Lower lobe of right lung (tissue), 2 donors: ENCODE measurements around the gene RASSF8. TPM values are rescaled to one million over a fixed set of nuclear protein-coding genes. Genes with fewer than 3 reads are reported as not detected.

ENCODE experiments used
- ATAC-seq, 2 donors: fragments of 200-7000 bp; cut with Tn5 transposase; one replicate each; pipeline ENCODE4 v1.9.1; 2020 to 2022; ENCODE audit warnings: mild to moderate bottlenecking in 2 of 2, moderate library complexity in 2 of 2
- DNase-seq: peaks from one replicate; pipeline ENCODE4 v3.0.0-alpha.2; 2020
- H3K27ac ChIP-seq: fragments of 200-600 bp; one replicate; pipeline ENCODE4 v1.8.0; 2022
- H3K27me3 ChIP-seq: fragments of 200-600 bp; one replicate; pipeline ENCODE4 v1.8.0; 2022; ENCODE audit warnings: low read depth
- H3K36me3 ChIP-seq: fragments of 200-600 bp; one replicate; pipeline ENCODE4 v1.8.0; 2022; ENCODE audit warnings: mild to moderate bottlenecking
- H3K4me1 ChIP-seq: fragments of 200-600 bp; one replicate; pipeline ENCODE4 v1.8.0; 2022
- H3K4me3 ChIP-seq: fragments of 200-600 bp; one replicate; pipeline ENCODE4 v1.8.0; 2022; ENCODE audit warnings: mild to moderate bottlenecking
- H3K9me3 ChIP-seq: fragments of 200-600 bp; one replicate; pipeline ENCODE4 v1.8.0; 2022
- intact Hi-C: fragments of 100-400 bp; cut with DNase I; formaldehyde crosslinking; loops from one replicate; pipeline ENCODE4 v1.11.0; 2022
- total RNA-seq: library from RNA; stranded (reverse); fragmentation: NEBNext Ultra II Directional; extraction: Animal tissue kit (Norgen Biotek cat#: 25700); gene quantifications from one replicate; pipeline ENCODE4 v1.2.1, GENCODE V29; 2021
- TF ChIP-seq, protein P1 (sequence below): fragments of 200-600 bp; IDR thresholded peaks from one replicate; pipeline ENCODE4 v1.8.0; 2022; ENCODE audit warnings: antibody characterized with exemption, mild to moderate bottlenecking
- donor health status: DM: no; HTN: yes; CAD: no; lungs with severe emphysema.

RASSF8 gene
- total RNA-seq, 1 donor from 2014 or later, result 62.1 TPM

- Histone ChIP-seq H3K27me3 (no peaks in the 10 kb centered on the region), H3K4me3 (no peak overlapping the region), H3K9me3 (no peaks in the 10 kb centered on the region), H3K4me1 (peaks cover 37% of the 10 kb centered on the region), H3K27ac (no peak overlapping the region), H3K36me3 (no peaks in the 10 kb centered on the region)
- TF ChIP-seq, protein P1, sequence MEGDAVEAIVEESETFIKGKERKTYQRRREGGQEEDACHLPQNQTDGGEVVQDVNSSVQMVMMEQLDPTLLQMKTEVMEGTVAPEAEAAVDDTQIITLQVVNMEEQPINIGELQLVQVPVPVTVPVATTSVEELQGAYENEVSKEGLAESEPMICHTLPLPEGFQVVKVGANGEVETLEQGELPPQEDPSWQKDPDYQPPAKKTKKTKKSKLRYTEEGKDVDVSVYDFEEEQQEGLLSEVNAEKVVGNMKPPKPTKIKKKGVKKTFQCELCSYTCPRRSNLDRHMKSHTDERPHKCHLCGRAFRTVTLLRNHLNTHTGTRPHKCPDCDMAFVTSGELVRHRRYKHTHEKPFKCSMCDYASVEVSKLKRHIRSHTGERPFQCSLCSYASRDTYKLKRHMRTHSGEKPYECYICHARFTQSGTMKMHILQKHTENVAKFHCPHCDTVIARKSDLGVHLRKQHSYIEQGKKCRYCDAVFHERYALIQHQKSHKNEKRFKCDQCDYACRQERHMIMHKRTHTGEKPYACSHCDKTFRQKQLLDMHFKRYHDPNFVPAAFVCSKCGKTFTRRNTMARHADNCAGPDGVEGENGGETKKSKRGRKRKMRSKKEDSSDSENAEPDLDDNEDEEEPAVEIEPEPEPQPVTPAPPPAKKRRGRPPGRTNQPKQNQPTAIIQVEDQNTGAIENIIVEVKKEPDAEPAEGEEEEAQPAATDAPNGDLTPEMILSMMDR, result no peak
- DNase-seq (no peak), ATAC-seq (no peak)
- intact Hi-C loops, result no loop called here
These were observed 14.3 kb downstream of the RASSF8 start for GRCh38 chr12:25972783-25973182.

DNA sequence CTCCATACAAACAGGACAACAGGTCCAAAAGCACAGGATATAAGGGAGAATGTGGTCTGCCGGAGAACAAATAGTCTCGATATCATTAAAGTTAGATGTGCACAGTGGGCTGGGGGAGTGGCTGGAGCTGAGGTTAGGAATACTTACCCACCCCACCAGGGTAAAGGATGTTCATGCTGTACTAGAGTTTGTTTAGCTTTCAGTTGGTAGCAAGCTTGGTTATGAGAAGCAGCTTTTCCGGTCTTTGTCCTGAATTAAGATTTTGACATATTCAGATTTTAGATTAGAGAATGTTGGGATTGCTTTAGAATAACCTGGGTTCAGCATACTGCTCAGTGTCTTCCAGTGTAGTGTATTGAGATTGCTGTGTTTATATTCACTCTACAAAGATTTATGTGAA, 16.7 kb downstream of the RASSF8 start:
- no peaks in the 10 kb centered on the region for H3K9me3 ChIP-seq
- intact Hi-C loops, result no loop called here
- no peaks in the 10 kb centered on the region for H3K27me3 ChIP-seq
- peak overlapping the region; percentile 15 for H3K27ac ChIP-seq
- H3K4me1 ChIP-seq, result peaks cover 51% of the 10 kb centered on the region
- DNase-seq, result no peak
- H3K4me3 ChIP-seq, result no peak overlapping the region
- TF ChIP-seq, protein P1, result no peak
- ATAC-seq, result no peak
- H3K36me3 ChIP-seq, result no peaks in the 10 kb centered on the region

DNA sequence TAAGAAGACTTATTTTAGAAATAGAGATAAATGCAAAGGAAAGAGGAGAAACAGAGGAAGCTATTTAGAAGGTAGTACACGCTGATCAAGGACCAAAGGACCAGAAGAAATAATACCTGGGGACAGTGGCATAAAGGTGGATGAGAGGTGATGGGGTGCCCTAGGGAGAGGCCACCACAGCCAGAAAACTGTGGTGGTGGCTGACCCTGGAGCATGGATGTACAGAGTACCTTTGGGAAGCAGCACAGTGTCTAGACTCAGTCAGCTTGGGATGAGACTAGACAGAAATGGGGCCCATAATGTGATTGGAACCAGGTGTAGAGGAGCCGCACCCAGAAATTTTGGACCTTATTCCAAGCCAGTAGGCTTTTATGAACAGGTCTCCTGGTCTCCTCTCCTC, 17.2 kb downstream of the RASSF8 start:
- Histone ChIP-seq H3K27me3 (no peaks in the 10 kb centered on the region), H3K27ac (peak overlapping the region; percentile 31), H3K9me3 (no peaks in the 10 kb centered on the region), H3K36me3 (no peaks in the 10 kb centered on the region), H3K4me1 (peaks cover 51% of the 10 kb centered on the region), H3K4me3 (no peak overlapping the region)
- no peak for DNase-seq
- TF ChIP-seq, protein P1, result no peak
- intact Hi-C loops, result no loop called here
- ATAC-seq, result no peak

- TF ChIP-seq, protein P1, result no peak
- ATAC-seq (no peak), DNase-seq (no peak)
- no peaks in the 10 kb centered on the region for H3K36me3 ChIP-seq
- no peak overlapping the region for H3K4me3 ChIP-seq
- H3K27ac ChIP-seq, result peak overlapping the region; percentile 46
- H3K4me1 ChIP-seq, result peaks cover 51% of the 10 kb centered on the region
- no peaks in the 10 kb centered on the region for H3K27me3 ChIP-seq
- H3K9me3 ChIP-seq, result no peaks in the 10 kb centered on the region
- intact Hi-C loops, result no loop called here
These were observed 17.8 kb downstream of the RASSF8 start for GRCh38 chr12:25976289-25976688.

DNA sequence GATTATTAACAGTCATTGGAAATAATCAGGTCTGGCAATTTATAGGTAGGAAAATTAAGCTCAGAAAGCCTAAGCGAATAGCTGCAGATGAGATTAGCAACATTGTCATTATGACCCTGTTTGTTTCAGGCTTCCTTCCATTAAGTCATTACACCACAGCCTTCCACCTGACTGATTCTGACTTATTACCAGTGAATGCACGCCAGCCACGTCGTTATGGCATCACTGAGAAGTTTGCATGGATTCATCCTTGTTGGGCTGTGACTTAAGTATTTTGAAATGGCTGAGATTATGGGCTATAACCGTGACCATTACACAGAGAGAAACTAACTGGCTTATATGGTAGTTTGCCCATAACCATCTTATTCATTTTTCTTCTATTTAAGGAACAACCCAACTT, 18.6 kb downstream of the RASSF8 start:
- no peaks in the 10 kb centered on the region for H3K27me3 ChIP-seq
- ATAC-seq (no peak), DNase-seq (no peak)
- H3K4me1 ChIP-seq, result peaks cover 45% of the 10 kb centered on the region
- H3K27ac ChIP-seq, result peak overlapping the region; percentile 46
- TF ChIP-seq, protein P1, result no peak
- no peak overlapping the region for H3K4me3 ChIP-seq
- intact Hi-C loops, result no loop called here
- H3K36me3 ChIP-seq, result no peaks in the 10 kb centered on the region
- no peaks in the 10 kb centered on the region for H3K9me3 ChIP-seq

DNA sequence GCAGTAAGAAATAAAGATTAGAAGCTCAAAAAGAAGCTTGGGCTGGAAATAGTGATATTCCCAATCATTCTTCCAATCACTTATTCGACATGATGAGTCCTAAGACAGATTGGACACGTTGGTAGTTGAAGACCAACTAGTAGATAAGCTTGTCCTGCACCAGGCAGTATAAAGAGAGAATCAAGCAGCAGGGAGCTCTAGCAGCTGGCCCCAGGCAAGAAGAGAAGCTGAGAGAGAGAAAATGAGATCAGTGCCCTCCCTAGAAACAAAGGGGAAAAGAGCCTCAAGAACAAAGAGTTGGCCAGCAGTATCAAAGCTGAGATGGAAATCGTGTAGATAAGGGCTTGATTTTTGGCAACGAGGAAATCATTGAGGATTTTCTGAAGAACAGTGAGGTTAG, 20.6 kb downstream of the RASSF8 start:
- TF ChIP-seq, protein P1, result no peak
- DNase-seq (no peak), ATAC-seq (no peak)
- intact Hi-C loops, result no loop called here
- Histone ChIP-seq H3K27ac (no peak overlapping the region), H3K36me3 (no peaks in the 10 kb centered on the region), H3K27me3 (no peaks in the 10 kb centered on the region), H3K4me3 (no peak overlapping the region), H3K4me1 (peaks cover 44% of the 10 kb centered on the region), H3K9me3 (no peaks in the 10 kb centered on the region)
